Suprapubic skin (tissue), 4 donors: Measurements from ENCODE around the gene HEATR5A. TPM values are rescaled to one million over a fixed set of nuclear protein-coding genes. Genes with fewer than 3 reads are reported as not detected.
"Not testable (repeated sequence)": the region's sequence is repeated elsewhere in the genome, so short reads cannot be mapped to it uniquely, and the experiment has no call there.

Experiments used
- DNase-seq, 2 donors: peaks; one replicate each; pipeline ENCODE4 v3.0.0-alpha.2; 2019; ENCODE audit warnings: low spot score in 2 of 2
- H3K27ac ChIP-seq: fragments of 200-600 bp; sonication (generic); one replicate; pipeline ENCODE4 v1.5.1; 2019
- H3K27me3 ChIP-seq: fragments of 200-600 bp; sonication (generic); one replicate; pipeline ENCODE4 v1.5.1; 2019
- H3K36me3 ChIP-seq: fragments of 200-600 bp; sonication (generic); one replicate; pipeline ENCODE4 v1.5.1; 2019
- H3K4me1 ChIP-seq: fragments of 200-600 bp; sonication (generic); one replicate; pipeline ENCODE4 v1.5.1; 2019
- H3K4me3 ChIP-seq: fragments of 200-600 bp; sonication (generic); one replicate; pipeline ENCODE4 v1.5.1; 2019; ENCODE audit warnings: mild to moderate bottlenecking
- H3K9me3 ChIP-seq: fragments of 200-600 bp; sonication (generic); one replicate; pipeline ENCODE4 v1.5.1; 2019
- CTCF ChIP-seq, 2 donors: fragments of 200-600 bp in 1 of 2; fragments of 450-650 bp in 1 of 2; sonication (generic) in 1 of 2; IDR thresholded peaks; one replicate each; pipeline ENCODE4 v1.5.1; 2016 to 2019; ENCODE audit warnings: antibody characterized with exemption in 2 of 2, mild to moderate bottlenecking in 1 of 2, moderate library complexity in 1 of 2
- EP300 ChIP-seq: sonication (generic); formaldehyde crosslinking; IDR thresholded peaks from one replicate; pipeline ENCODE4 v1.6.1; 2017; ENCODE audit warnings: antibody characterized with exemption
- POLR2A ChIP-seq, 2 donors: fragments of 450-650 bp; IDR thresholded peaks; one replicate each; pipeline ENCODE4 v1.6.1; 2017; ENCODE audit warnings: antibody characterized with exemption in 2 of 2, mild to moderate bottlenecking in 2 of 2, moderate library complexity in 2 of 2
- POLR2AphosphoS5 ChIP-seq, 3 donors: sonication (generic); formaldehyde crosslinking; IDR thresholded peaks; one replicate each; pipeline ENCODE4 v1.6.1; 2017; ENCODE audit warnings: antibody characterized with exemption in 3 of 3
- WGBS: methylation state at CpG from one replicate; pipeline ENCODE4 v1.1.5; 2018; 5-methylcytosine and 5-hydroxymethylcytosine counted together
- total RNA-seq, 4 donors: library from RNA; depleted of rRNA; stranded (reverse); fragments of >200 nt; gene quantifications; one replicate each; pipeline ENCODE4 v1.1.0, GENCODE V29; 2016

Gene HEATR5A
- total RNA-seq, 4 donors from 2014 or later = 11.0 to 21.6 (median 14.0) TPM

DNA sequence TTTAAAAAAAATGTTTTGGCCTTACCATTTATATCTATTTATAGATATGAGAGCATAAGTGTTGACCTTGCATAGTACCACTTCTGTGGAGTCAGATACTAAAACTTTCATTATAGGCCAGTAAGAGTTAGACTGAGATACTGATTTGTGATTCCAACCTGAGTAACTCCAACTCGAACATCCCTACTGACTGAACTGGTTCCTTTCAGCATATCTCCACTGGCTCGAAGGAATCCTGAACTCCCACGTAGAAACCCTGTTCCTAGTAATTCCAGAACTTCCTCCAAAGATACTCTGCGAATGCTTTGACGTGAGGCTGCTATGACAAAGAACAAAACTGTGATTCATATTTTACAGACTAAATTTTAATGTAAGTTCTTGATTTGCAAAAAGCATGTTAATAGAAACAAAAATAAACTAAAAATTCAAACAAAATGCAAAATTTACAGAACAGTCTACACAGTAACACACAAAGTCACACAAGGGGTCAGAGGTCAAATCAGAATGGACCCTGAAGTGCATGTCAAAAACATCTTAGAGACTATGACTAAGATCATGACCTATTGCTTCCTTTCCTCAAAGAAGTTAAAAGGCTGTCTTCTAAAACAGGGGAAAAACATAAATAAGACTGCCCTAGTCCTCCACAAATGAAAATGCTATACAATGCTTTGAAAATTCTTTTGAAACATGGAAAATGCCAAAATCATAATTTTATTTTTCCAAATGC is 31.5 kb downstream of the HEATR5A start:
- Histone ChIP-seq H3K4me1 (no peaks in the 10 kb centered on the region), H3K9me3 (no peaks in the 10 kb centered on the region), H3K27ac (no peak overlapping the region), H3K36me3 (peaks cover 42% of the 10 kb centered on the region), H3K27me3 (no peaks in the 10 kb centered on the region), H3K4me3 (no peak overlapping the region)
- WGBS = 87% methylated on average over 5 of the region's 5 CpGs
- DNase-seq = no peak
- TF ChIP-seq EP300 = no peak
- no peak for TF ChIP-seq POLR2A (IDR thresholded peaks at IDR 0.05)
- no peak for TF ChIP-seq POLR2AphosphoS5 (IDR thresholded peaks at IDR 0.05)
- TF ChIP-seq CTCF (IDR thresholded peaks at IDR 0.05) = no peak

DNA sequence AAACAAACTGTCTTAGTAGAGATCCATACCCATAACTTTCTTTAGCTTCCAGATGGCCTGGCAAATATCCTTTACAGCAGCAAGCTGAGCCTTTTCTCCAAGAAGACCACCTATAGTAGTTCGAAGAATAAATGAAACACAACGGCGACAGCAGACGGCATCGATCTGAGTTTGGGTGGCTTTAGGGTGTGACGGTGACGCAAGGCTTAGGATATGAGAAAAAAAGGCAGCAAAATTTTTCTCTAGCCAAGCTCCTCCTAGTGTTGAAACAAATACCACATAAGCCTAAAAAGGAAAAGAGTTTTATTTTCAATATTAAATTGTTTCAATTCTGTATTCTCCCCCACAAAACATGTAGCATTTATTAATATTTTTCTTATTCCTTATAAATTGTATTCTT is 33.3 kb downstream of the HEATR5A start:
- WGBS = 96% methylated on average over 7 of the region's 7 CpGs
- TF ChIP-seq EP300 (no peak), CTCF (IDR thresholded peaks at IDR 0.05) (no peak), POLR2AphosphoS5 (IDR thresholded peaks at IDR 0.05) (no peak), POLR2A (IDR thresholded peaks at IDR 0.05) (no peak)
- H3K36me3 ChIP-seq = peaks cover 43% of the 10 kb centered on the region

GRCh38 chr14:31386271-31386670 is 34.1 kb downstream of the HEATR5A start:
- H3K4me3 ChIP-seq = no peak overlapping the region
- no peaks in the 10 kb centered on the region for H3K4me1 ChIP-seq
- WGBS = 97% methylated on average over 5 of the region's 5 CpGs
- H3K27me3 ChIP-seq = no peaks in the 10 kb centered on the region
- no peaks in the 10 kb centered on the region for H3K9me3 ChIP-seq
- TF ChIP-seq POLR2A (IDR thresholded peaks at IDR 0.05) (no peak), CTCF (IDR thresholded peaks at IDR 0.05) (no peak), EP300 (no peak), POLR2AphosphoS5 (IDR thresholded peaks at IDR 0.05) (no peak)
- H3K36me3 ChIP-seq = peaks cover 50% of the 10 kb centered on the region
- H3K27ac ChIP-seq = no peak overlapping the region
- no peak for DNase-seq

More for the DNA sequence above, 33.3 kb downstream of the HEATR5A start:
- Histone ChIP-seq H3K4me3 (no peak overlapping the region), H3K9me3 (no peaks in the 10 kb centered on the region), H3K27me3 (no peaks in the 10 kb centered on the region), H3K4me1 (no peaks in the 10 kb centered on the region), H3K27ac (no peak overlapping the region)
- DNase-seq = no peak

GRCh38 chr14:31382221-31382620 is 38.1 kb downstream of the HEATR5A start:
- Histone ChIP-seq H3K36me3 (peaks cover 52% of the 10 kb centered on the region), H3K27me3 (no peaks in the 10 kb centered on the region), H3K4me1 (no peaks in the 10 kb centered on the region), H3K9me3 (no peaks in the 10 kb centered on the region), H3K4me3 (no peak overlapping the region), H3K27ac (no peak overlapping the region)
- TF ChIP-seq CTCF (IDR thresholded peaks at IDR 0.05) (no peak), POLR2A (IDR thresholded peaks at IDR 0.05) (no peak), EP300 (no peak), POLR2AphosphoS5 (IDR thresholded peaks at IDR 0.05) (no peak)
- WGBS = 98% methylated on average over 1 of the region's 1 CpG
- DNase-seq = no peak

GRCh38 chr14:31380106-31380505 is 40.2 kb downstream of the HEATR5A start:
- no peak for DNase-seq
- 90% methylated on average over 3 of the region's 3 CpGs for WGBS
- no peaks in the 10 kb centered on the region for H3K27me3 ChIP-seq
- no peaks in the 10 kb centered on the region for H3K9me3 ChIP-seq
- no peak overlapping the region for H3K27ac ChIP-seq
- peaks cover 37% of the 10 kb centered on the region for H3K36me3 ChIP-seq
- no peaks in the 10 kb centered on the region for H3K4me1 ChIP-seq
- TF ChIP-seq POLR2A (IDR thresholded peaks at IDR 0.05) (no peak), POLR2AphosphoS5 (IDR thresholded peaks at IDR 0.05) (no peak), CTCF (IDR thresholded peaks at IDR 0.05) (no peak), EP300 (no peak)
- H3K4me3 ChIP-seq = no peak overlapping the region

DNA sequence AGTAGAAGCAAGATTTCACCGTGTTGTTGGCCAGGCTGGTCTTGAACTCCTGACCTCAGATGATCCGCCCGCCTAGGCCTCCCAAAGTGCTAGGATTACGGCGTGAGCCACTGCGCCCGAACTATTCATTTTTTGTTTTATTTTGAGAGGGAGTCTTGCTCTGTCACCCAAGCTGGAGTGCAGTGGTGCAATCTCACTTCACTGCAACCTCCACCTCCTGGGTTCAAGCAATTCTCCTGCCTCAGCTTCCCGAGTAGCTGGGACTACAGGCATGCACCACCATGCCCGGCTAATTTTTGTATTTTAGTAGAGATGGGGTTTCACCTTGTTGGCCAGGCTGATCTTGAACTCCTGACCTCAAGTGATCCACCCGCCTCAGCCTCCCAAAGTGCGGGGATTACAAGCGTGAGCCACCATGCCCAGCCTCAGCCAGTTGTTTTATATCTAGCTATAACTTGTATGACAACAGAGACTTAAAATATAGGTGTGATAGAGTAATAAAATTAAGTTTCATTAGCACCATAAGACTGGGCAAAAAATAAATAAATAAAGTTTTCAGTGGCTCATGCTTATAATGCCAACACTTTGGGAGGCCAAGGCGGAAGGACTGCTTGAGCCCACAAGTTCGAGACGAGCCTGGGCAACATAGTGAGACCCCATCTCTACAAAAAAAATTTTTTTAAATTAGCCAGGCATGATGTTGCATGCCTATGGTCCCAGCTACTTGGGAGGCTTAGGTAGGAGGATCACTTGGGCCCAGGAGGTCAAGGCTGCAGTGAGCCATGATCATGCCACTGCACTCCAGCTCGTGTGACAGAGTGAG is 41.0 kb downstream of the HEATR5A start:
- not testable (repeated sequence) for H3K4me3 ChIP-seq, H3K27me3 ChIP-seq, H3K4me1 ChIP-seq, H3K27ac ChIP-seq, H3K9me3 ChIP-seq, DNase-seq
- WGBS = 96% methylated on average over 16 of the region's 16 CpGs
- H3K36me3 ChIP-seq = peaks cover 39% of the 10 kb centered on the region
